Activated naive CD4-positive, alpha-beta T cell treated with Interleukin-2 at 50 U/mL for 16 hours (primary cell): ENCODE measurements around the gene THAP12.
A peak's percentile ranks its signal among the peaks of the same experiment; 100 is the strongest.
"Not testable (repeated sequence)": the region's sequence is repeated elsewhere in the genome, so short reads cannot be mapped to it uniquely, and the experiment has no call there.

ENCODE experiments used
- DNase-seq: peaks from one replicate; pipeline ENCODE4 v3.0.0-alpha.2; 2020

THAP12 gene, protein sequence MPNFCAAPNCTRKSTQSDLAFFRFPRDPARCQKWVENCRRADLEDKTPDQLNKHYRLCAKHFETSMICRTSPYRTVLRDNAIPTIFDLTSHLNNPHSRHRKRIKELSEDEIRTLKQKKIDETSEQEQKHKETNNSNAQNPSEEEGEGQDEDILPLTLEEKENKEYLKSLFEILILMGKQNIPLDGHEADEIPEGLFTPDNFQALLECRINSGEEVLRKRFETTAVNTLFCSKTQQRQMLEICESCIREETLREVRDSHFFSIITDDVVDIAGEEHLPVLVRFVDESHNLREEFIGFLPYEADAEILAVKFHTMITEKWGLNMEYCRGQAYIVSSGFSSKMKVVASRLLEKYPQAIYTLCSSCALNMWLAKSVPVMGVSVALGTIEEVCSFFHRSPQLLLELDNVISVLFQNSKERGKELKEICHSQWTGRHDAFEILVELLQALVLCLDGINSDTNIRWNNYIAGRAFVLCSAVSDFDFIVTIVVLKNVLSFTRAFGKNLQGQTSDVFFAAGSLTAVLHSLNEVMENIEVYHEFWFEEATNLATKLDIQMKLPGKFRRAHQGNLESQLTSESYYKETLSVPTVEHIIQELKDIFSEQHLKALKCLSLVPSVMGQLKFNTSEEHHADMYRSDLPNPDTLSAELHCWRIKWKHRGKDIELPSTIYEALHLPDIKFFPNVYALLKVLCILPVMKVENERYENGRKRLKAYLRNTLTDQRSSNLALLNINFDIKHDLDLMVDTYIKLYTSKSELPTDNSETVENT

DNA sequence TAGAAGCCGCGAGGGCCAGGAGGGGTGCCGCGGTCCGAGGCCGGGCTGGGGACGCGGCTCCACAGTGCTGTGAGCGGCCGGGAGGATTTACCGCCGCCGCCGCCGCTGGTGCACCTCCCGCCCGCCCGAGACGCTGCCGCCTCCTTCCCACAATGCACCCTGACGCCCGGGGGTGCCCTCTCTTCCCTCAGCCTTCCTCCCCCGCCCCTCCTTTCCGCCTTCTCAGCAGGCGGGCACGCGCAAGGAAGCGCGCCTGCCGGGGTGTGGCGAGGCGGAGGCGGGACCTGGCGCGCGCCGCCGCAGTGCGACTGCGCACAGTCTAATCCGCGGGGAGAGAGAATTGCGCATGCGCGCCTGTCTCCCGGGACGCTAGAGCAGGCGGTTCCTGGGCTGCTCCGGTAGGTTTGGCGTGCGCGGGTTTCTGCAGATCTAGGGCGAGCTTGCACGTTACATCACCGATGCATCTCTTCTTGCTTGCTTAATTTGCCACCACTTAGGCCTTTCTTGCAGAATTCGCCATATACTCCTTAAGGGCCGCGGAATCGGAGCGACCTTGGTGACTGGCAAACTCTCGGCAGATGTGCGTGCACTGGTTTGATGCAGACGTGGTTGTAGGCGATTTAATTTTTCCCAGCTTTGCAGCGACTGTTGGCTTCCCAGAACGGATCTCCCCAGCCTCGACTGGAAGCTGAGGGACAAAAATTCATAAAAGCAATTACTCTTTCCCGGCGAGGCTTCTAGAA, at the start of gene THAP12, which contains the start of gene GVQW3:
Gene THAP12 (minus strand): TSS at position 156 of the 743 bp plus-strand sequence. CDS start 296 bp downstream, outside the sequence.
Gene GVQW3 (plus strand): TSS at position 347 of the 743 bp plus-strand sequence. CDS start 506 bp downstream, outside the sequence.
- peak; percentile 96 for DNase-seq

DNA sequence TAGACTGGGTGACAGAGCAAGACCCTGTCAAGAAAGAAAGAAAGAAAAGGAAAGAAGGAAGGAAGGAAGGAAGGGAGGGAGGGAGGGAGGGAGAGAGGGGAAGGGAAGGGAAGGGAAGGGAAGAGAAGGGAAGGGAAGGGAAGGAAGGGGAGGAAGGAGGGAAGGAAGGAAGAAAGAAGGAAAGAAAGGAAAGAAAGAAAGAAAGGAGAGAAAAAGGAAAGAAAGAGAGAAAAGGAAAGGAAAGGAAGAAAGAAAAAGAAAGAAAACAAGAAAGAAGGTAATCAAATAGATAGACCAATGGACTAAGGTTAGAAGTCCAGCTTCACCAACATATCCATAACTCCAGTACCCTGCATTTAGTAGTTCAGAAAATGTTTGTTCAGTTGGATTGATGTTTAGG, 45.7 kb upstream of the THAP12 start:
- DNase-seq, result no peak

DNA sequence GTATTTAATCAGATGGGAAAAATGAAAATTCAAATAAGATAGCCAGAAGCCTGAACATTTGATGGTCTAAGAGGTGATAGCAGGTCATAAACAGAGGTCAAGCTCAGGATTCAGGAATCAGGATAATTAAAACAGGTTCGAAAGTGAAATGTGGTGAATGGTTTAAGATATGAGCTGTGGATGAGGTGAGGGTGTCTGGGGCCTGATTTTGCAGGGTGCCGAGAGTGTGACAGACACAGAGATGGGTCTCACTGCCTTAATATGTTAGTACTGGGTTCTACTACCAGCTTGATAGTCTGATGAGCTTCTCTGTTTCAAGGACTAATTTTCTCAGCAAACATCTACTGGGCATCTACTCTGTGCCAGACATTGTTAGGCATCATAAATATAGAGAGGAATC, 44.0 kb upstream of the THAP12 start:
- DNase-seq, result no peak

DNA sequence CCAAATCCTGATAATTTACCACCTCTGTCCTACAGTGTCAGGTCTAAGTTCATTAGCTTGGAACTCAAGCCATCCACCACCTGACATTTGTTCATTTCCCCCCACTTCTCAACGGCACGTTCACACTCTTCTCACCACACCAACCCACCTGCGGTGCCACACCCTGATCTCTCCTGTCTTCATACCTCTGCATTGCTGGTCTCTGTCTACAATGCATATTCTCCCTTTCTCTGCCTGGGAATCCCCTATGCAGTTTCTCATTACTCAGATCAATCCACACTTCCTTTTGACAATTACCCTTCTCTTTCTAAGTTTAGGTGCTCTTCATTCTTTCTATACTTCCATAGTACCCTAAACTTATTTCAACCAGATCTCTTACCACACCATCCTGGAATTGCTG, 43.4 kb upstream of the THAP12 start:
- peak; percentile 11 for DNase-seq

DNA sequence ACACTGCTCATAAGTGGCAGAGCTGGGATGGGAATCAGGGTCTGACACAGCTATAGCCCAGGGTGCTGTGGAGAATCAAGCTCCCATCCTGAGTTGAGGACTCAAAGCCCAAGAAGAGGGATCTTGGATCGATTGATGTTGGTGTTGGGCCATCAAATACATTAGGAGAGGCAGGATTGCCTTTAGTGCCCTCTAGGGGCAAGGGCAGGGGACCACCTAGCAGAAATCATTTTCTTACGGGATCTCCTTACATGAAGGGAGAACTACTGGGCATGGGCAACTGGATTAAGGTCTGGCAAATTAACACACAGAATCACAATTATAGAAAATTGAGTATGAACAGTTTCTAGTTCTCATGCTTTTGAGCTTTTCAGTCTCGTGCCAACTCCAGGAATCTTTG, 39.0 kb upstream of the THAP12 start:
- no peak for DNase-seq

DNA sequence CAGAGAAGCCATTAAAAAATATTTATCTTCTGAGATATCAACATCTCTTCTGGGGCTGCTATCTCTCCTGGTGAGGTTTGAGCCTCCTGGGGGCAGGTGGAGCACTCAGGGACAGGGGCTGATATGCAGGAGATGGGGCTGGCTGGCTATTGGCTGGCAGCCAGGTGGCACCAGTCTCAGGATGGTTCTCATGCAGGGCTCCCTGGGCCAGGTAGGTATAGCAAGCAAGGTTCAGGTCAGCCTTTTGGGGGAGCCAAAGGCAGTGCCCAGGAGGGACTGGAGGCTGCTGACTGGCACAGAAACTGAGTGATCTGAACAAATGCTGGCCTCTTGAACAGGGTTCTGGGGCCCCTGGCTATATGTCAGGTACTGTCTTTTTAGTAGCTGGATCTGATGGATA, 34.1 kb upstream of the THAP12 start:
- DNase-seq, result no peak

DNA sequence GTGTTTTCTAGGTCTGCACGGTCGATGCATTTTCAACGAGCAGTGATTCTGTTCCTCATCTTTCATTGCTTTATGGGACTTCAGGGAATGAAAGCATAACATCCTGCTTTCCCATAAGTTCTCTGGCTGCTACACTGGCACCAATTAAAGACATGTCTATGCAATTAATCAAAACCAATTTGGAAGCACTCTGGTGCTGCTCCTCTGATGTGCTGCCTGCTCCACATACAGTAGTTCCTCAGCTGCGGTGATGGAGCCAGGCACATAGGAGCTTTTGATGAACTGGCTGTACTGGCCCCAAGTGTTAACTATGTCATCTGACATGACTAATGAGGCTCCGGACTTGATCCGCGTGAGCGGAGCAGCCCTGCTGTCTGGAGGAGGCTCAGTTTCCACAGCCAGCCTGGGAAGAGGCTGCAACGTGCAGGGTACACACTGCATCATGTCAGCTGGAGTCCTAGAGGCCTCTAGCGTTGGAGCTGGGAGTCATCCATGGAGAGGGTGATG, 30.0 kb upstream of the THAP12 start:
- no peak for DNase-seq

DNA sequence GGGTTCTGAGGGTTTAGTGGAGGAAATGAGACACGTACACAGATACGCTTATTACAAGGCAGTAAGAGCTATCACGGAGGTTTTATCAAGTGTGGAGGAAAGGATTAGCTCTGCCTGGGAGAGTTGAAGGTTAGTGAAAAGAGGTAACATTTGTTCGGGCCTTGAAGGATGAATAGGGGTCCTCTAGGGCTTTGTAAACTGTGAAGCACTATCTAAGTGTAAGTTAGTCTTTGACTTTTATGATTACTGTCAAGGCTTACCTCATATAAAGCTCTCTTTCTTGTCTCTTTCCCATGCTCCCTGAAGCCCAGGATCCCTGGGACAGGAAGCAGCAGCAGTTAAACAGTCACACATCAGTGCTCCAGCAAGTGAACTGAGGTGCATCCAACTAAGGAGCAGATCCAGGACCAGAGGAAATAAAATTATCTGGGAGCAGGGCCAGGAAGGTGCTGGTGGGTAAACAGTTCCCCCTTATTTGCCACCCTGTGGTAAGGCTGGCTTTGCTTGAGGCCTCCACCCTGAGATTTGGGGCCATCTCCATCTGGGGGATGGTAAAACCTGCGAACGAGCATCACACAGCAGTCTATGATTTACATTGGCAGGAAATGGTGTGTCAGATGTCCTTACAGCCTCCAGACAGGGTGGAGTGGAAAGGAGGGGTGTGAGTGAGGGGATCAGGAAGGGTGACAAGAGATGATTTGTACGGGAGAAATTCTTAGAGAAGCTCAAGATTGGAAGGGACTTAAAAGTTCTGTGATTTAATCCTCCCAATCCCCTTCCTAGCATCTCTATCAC, 27.4 kb upstream of the THAP12 start:
- no peak for DNase-seq

DNA sequence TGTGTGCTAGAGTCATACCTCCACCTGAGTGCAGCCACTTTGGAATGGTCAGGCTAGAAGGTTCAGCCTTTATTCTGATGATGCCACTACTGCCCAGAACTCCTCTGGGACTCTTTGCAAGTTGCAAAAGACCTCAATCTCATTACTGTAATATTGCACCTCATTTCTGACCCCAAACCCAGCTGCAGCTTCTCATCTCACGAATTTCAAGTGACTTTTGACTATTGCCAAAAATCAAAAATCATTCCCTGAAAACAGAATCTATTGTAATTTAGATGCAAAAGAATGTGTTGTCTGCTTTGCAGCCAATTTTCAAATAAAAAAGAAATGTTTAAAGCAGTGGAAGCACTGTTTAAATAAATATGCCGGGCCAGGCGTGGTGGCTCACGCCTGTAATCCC, 25.4 kb upstream of the THAP12 start:
- DNase-seq, result no peak

DNA sequence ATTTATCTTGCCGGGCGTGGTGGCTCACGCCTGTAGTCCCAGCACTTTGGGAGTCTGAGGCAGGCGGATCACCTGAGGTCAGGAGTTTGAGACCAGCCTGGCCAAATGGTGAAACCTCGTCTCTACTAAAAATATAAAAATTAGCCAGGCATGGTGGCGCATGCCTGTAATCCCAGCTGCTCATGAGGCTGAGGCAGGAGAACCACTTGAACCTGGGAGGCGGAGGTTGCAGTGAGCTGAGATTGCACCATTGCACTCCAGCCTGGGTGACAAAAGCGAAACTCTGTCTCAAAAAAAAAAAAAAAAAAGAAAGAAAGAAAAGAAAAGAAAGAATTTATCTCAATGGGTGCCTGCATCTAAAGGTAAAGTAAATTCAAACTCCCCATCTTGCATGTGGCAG, 20.6 kb upstream of the THAP12 start:
- not testable (repeated sequence) for DNase-seq

DNA sequence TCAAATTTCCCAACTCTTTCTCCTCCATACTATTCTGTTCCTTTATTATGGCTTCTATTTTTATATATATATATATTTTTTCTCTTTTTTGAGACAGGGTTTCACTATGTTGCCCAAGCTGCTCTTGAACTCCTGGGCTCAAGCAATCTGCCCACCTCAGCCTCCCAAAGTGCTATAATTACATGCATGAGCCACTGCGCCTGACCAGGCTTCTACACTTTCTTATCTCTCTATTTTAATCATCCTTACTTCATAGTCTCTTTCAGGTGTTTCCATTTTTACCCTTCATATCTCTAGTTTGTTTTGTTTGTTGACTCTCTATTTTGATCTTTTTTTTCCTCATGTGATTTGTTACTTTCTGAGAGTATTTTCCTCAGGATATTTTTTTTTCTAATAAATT, 20.0 kb upstream of the THAP12 start:
- DNase-seq, result no peak

DNA sequence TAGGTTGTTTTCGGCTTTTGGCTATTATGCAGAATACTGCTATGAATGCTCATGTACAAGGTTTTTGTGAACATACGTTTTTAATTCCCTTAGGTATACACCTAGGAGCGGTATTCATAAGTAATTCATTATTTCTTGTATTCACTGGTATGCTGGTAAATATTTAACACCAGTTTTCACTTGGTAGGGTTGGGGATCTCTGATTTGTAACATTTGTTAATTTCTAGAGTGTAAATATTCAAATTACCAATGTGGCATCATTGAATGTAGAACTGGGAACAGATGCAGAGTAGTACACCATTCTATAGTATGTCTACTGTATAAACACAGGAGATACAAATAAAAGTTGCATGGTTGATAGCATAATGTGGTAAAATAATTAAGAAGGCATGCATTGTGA, 16.5 kb upstream of the THAP12 start:
- no peak for DNase-seq

DNA sequence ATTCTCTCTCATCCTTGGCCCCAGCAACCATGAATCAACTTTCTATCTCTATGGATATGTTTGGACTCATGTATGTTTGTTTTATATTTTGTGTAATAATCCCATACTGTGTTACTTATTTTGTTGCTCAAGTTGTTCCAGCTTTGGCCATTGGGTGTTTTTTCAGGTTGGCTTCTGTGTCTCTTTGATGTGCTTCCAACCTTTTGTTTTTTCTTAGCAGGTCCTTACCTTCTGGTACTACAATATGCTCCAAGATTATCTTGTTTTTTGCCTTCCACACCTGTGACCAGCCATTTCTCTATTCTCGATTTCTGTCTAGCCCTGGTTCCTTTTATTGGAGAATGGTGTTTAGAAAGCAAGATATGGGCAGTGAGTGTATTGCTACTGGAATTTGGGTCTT, 14.4 kb upstream of the THAP12 start:
- DNase-seq, result no peak

DNA sequence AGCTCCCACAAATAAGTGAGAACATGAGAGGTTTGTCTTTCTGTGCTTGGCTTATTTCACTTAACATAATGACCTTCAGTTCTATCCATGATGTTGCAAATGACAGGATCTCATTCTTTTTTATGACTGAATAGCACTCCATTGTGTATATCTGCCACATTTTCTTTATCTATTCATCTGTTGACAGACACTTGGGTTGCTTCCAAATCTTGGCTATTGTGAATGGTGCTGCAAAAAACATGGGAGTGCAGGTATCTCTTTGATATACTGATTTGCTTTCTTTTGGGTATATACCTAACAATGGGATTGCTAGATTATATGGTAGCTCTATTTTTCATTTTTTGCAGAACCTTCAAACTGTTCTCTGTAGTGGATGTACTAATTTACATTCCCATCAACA, 13.5 kb upstream of the THAP12 start:
- DNase-seq, result no peak

DNA sequence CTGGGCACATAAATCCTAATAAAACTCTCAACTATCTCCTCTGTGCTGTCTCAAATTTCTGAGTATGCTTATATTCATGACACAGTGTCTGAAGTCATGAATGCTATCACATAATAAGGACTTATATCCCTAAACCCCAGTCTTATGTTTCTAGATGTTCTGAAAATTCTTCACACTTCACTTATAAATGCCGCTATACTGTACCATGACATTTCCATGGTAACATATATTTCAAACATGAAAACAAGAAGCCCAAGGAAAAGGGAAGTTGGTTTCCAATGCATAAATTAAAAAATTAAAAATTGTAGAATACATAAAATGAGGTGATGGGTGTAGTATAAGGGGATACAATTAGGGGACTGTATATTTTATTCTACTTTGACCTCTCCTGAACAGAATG, 11.9 kb upstream of the THAP12 start:
- DNase-seq, result no peak

DNA sequence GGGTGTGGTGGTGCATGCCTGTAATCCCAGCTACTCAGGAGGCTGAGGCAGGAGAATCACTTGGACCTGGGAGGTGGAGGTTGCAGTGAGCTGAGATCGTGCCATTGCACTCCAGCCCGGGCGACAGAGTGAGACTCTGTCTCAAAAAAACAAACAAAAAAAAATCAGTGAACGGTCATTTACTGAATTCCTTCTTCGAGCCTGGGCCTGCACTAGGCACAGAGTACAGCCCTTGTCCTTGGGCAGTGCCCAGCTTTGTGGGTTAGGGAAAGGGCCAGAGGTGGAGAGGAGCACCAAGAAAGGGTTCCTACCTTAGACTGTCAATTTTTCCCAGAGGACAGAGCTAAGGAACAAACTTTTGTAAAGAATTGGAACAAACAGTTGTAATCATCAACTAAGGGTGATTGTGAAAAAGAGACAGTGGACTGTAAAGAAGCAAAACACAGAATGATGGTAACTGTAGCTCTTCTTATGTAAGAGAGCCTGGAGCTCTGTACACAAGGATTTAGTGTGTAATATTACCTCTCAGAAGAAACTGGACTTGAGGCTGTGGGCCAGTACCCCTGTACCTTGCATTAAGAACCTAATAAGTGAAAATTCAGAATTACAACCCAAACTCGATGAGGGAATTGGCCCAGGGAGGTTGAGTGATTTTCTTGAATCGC, 11.0 kb upstream of the THAP12 start:
- DNase-seq, result no peak

DNA sequence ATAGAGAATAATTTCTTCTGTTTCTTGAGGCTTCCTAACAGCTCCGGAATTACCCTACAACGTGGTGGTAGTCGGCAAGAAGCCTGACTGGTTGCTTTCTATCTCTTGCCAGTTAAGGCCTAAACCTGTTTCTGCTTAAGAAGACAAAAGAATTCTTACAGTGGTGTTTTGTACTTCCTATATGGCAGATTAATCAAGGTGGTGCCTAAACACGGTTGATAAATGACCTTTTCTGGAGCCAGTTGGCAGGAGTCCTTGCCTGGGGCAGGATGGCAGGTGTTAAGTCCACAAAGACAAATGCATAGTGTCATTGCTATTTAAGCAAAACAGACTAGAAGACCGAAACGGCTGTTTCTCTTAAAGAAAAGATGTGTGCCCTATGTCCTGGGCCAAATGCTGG, 10.1 kb upstream of the THAP12 start:
- no peak for DNase-seq

DNA sequence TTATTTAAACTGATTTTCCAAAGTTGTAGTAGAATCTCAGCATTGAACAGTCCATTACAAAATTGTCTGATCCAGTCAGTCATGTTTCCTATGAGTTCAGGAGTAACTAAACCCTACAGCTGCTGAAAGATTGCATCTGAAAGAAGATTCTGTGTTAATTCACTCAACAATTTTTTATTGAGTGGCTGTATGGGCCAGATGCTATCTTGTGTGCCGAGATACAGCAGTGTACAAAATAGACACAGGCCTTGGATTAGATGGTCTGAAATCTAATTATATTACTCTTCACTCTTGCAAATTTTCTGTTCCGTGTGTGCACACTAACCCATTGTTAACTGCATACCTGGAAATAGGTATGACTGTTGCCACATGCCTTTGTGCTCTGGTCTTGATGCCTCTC, 7.5 kb upstream of the THAP12 start:
- DNase-seq, result no peak

DNA sequence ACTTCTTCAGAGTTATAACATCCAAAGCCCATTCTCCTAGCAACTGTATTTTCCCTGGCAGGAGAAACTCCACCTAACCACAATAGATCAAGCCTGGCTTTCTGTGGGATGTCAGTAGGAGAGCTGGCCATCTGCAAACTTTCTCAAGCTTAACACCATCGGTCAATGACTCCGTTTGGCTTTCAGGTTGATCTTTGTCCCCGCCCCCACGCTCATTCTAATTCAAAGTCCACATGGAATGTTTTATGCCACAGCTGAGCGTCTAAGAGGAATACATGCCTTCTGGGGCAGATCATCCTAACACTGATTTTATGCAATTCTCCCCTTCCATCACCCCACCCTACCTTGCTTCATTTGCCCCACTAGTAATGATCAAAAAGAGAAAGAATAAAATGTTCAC, 5.0 kb upstream of the THAP12 start:
- no peak for DNase-seq

DNA sequence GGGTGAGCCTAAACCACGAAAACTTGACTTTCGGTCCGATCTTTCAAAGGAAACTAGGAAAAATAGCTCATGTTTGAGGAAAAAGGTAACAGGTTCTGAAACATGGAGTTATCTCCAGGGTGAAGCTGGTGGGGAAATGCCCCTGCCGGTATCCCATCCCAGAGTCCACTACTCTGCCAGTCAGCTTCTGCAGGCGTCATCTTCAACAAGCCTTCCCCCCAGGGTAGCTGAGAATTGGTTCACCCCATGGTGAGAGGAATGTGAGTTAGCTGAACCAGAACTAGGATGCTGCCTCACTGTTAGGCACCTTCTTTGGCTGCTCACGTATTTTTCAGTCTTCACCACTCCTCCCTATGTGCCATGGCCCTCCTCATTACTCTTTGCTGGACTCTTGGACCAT, 1.3 kb upstream of the THAP12 start:
- DNase-seq, result no peak

DNA sequence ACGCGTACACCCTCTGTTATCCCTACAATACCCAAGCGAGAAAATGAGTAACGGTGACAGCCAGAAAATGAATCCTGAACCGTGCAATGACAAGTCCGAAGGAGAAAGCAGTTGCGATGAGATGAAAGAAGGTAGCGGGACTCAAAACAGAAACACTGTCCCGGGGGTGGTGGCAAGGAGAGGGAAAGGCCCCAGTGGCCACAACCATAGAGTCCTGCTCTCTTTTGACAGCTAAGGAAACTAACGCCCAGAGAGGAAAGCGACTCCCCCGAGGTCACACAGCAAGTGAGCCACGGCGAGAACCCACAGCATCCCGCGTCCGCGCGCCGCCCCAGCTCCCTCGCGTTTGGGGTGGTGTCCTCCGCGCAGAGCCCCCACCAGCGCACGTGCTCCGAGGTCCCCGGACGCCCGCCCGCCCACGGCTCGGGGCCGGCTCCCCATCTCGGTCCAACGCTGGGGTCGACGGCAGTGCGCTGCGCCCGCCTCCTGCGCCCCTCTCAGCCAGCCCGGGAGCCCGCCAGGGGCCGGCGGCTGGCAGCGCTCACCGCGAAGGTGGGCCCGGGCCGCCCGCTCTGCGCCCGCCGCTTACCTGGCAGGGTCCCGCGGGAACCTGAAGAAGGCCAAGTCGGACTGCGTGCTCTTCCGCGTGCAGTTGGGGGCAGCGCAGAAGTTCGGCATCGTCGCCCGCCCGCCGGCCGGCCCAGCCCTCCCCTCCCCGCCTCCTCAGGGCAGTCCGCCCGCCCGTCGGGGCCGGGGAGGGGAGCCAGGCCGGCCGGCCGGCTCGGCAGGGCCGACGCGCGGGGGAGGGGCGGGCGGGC, 564 bp downstream of the THAP12 start:
- DNase-seq, result peak; percentile 75
